Small intestine (tissue), 7 donors: ENCODE data around the gene SHISA6. TPM values are rescaled to one million over a fixed set of nuclear protein-coding genes. Genes with fewer than 3 reads are reported as not detected.

Experiments used
- DNase-seq, 2 donors: peaks; one replicate each; pipeline versions ENCODE4 v3.0.0 to v3.0.0-alpha.2; 2013
- FAIRE-seq: peaks from 2 replicates; lab custom pipeline; 2012; peaks lifted over from hg19 to GRCh38; lab: Jason Lieb, UNC
- H3K27ac ChIP-seq, 3 donors: one replicate each; pipeline ENCODE4 v1.5.1; 2013; ENCODE audit warnings: low read length in 2 of 3, mild to moderate bottlenecking in 2 of 3, control low read depth in 1 of 3, inconsistent platforms in 1 of 3, low read depth in 1 of 3, moderate library complexity in 1 of 3
- H3K27me3 ChIP-seq, 3 donors: one replicate each; pipeline ENCODE4 v1.6.1; 2013; ENCODE audit warnings: low read length in 3 of 3, inconsistent platforms in 1 of 3; ENCODE audit not compliant: control insufficient read depth in 3 of 3, insufficient read depth in 3 of 3
- H3K36me3 ChIP-seq, 3 donors: one replicate each; pipeline ENCODE4 v1.6.1; 2013; ENCODE audit warnings: low read length in 3 of 3, inconsistent platforms in 1 of 3, low read depth in 1 of 3, mild to moderate bottlenecking in 1 of 3, moderate library complexity in 1 of 3; ENCODE audit not compliant: control insufficient read depth in 3 of 3, insufficient read depth in 2 of 3
- H3K4me1 ChIP-seq, 3 donors: one replicate each; pipeline ENCODE4 v1.6.1; 2013; ENCODE audit warnings: low read length in 2 of 3, inconsistent platforms in 1 of 3, low read depth in 1 of 3, mild to moderate bottlenecking in 1 of 3, moderate library complexity in 1 of 3; ENCODE audit not compliant: control insufficient read depth in 3 of 3, insufficient read depth in 2 of 3
- H3K4me3 ChIP-seq, 3 donors: one replicate each; pipeline ENCODE4 v1.5.1; 2013; ENCODE audit warnings: low read length in 3 of 3, control low read depth in 1 of 3, inconsistent platforms in 1 of 3, low read depth in 1 of 3, mild to moderate bottlenecking in 1 of 3, moderate library complexity in 1 of 3
- H3K9me3 ChIP-seq, 2 donors: one replicate each; pipeline ENCODE4 v1.6.1; 2013; ENCODE audit warnings: low read depth in 1 of 2, low read length in 1 of 2; ENCODE audit not compliant: control insufficient read depth in 2 of 2, insufficient read depth in 1 of 2
- WGBS, 3 donors: extraction: QIAGEN DNeasy Blood & Tissue Kit; methylation state at CpG; one replicate each; pipeline ENCODE4 v1.1.7; 2013; 5-methylcytosine and 5-hydroxymethylcytosine counted together
- polyA plus RNA-seq, 4 donors: library from polyadenylated mRNA; stranded (reverse) in 3 of 4; unstranded in 1 of 4; fragments of 200-250 nt in 3 of 4; fragments of 120-200 nt in 1 of 4; gene quantifications; one replicate each; pipeline versions ENCODE4 v1.2.1 to v1.2.3, GENCODE V29; 2013
- donor health status: healthy with polysubstance abuse.
- donor health status: control.
- donor health status: control.
- donor health status: Bipolar disorder and iron deficiency.
- donor health status: healthy.

The SHISA6 gene
- polyA plus RNA-seq, 4 donors: 0.04 to 0.24 TPM; not detected in 2

DNA sequence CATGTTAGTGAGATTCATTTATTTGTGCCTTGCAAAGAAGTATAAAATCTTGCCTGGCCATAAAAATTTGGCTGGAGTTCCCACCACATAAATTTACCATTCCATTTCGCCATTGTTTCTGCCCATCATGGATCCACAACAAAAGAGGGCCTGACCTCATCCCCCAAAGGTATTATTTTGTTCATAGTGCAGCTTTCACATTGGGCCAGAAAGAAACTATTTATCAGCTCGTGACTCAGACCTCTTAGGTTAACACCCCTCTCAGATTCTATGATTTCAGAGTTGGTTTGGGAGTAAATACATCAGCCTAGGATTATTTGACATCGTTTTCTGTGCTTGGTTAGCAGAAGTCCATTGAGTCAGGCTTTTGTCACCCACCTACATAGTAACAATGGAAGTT is 108.1 kb downstream of the SHISA6 start:
- 31 to 49% (median 40%) methylated on average over 3 of the region's 3 CpGs for WGBS, 3 donors
- no peaks in the 10 kb centered on the region for H3K4me1 ChIP-seq
- no peaks in the 10 kb centered on the region for H3K9me3 ChIP-seq
- H3K36me3 ChIP-seq: no peaks in the 10 kb centered on the region
- no peak overlapping the region for H3K4me3 ChIP-seq
- DNase-seq (no peak), FAIRE-seq (no peak)
- no peaks in the 10 kb centered on the region for H3K27me3 ChIP-seq
- no peak overlapping the region for H3K27ac ChIP-seq

DNA sequence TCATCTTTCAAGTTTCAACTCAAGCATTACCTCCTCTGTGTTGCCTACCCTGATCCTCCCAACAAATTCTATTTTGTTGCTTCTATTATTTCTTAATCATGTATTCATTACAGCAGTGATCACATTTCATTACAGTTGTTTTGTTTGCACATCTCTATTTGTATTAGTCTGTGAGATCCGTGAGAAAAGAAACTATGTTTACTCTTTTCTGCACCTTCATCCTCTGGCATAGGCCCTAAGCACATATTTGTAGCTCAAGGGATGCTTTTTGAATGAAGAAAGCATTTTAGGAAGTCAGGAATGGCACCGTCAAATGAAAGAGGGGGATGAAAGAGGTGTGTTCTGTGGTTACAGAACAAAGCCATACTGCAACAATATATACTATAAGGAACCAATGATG is 110.5 kb downstream of the SHISA6 start:
- Histone ChIP-seq H3K27ac (no peak overlapping the region), H3K4me3 (no peak overlapping the region), H3K4me1 (no peaks in the 10 kb centered on the region), H3K36me3 (no peaks in the 10 kb centered on the region), H3K9me3 (no peaks in the 10 kb centered on the region), H3K27me3 (no peaks in the 10 kb centered on the region)
- WGBS, 3 donors: 46 to 73% (median 57%) methylated on average over 2 of the region's 2 CpGs
- DNase-seq (no peak), FAIRE-seq (no peak)

DNA sequence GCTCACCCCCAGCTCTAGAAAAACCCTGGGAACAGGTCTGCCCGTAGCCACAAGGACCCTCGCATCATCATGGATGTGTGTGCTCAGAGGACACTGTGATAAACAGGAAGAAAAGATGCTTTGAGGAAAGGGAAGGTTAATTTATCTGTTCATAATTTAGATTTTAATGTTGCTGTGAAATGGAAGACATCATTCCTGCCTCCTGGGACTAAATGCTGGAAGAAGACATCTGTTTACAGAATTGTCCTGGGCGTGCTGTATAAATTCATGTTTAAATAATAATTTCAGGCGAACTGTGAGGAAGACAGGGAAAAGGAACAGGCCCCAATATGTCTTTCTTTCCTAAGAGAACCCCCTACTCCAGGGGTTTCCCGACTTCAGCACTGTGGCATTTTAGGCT is 112.6 kb downstream of the SHISA6 start:
- no peak for FAIRE-seq
- 67 to 73% (median 71%) methylated on average over 5 of the region's 5 CpGs for WGBS, 3 donors

DNA sequence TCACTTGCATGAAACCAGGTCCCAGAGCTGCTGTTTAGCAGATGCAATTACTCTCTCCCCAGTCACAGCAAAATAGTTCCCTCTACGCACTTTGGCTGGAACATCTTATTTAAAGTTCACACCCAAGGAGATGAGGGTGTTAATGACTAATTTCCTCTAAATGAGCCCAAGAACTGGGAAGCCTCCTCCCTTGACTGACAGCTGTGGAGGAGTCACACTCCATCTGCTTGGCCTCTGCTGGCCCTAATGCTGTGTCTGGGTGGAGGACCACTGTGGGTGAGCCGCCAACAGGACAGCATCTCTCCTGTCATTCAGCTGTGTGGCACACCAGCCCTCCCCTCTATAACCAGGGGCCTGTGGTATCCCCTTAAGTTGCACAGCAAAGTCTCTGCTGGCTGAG is 115.4 kb downstream of the SHISA6 start:
- DNase-seq (no peak), FAIRE-seq (no peak)
- Histone ChIP-seq H3K36me3 (no peaks in the 10 kb centered on the region), H3K4me1 (no peaks in the 10 kb centered on the region), H3K4me3 (no peak overlapping the region), H3K9me3 (no peaks in the 10 kb centered on the region), H3K27ac (no peak overlapping the region), H3K27me3 (no peaks in the 10 kb centered on the region)
- 79 to 98% (median 80%) methylated on average over 2 of the region's 2 CpGs for WGBS, 3 donors

More for the DNA sequence above, 112.6 kb downstream of the SHISA6 start:
- Histone ChIP-seq H3K27ac (no peak overlapping the region), H3K27me3 (no peaks in the 10 kb centered on the region), H3K9me3 (no peaks in the 10 kb centered on the region), H3K4me3 (no peak overlapping the region), H3K36me3 (no peaks in the 10 kb centered on the region), H3K4me1 (no peaks in the 10 kb centered on the region)
- no peak for DNase-seq

DNA sequence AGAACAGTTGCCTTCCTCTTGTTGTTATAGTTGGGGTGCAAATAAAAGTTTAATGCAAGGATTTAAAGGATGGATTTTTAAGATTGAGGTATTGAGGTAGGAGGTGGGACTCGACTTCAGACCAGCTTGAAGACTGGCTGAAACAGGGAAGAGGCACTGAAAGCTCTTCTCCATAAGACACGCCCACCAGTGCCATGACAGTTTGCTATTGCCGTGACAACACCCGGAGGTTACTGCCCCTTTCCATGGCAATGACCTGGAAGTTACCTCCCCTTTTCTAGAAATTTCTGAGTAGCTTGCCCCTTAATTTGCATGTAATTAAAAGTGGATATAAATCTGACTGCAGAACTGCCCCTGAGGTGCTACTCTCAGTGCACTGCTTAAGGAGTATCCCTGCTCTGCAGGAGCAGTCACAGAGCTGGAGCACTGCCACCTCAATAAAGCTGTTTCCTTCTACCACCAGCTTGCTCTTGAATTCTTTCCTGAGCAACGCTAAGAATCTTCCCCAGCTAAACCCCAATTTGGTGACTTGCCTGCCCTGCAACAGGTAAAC is 122.6 kb downstream of the SHISA6 start:
- WGBS, 3 donors: 68 to 84% (median 72%) methylated on average over 5 of the region's 5 CpGs
- DNase-seq (no peak), FAIRE-seq (no peak)
- H3K4me1 ChIP-seq: no peaks in the 10 kb centered on the region
- no peaks in the 10 kb centered on the region for H3K36me3 ChIP-seq
- H3K27me3 ChIP-seq: no peaks in the 10 kb centered on the region
- H3K27ac ChIP-seq: no peak overlapping the region
- no peak overlapping the region for H3K4me3 ChIP-seq
- H3K9me3 ChIP-seq: no peaks in the 10 kb centered on the region

DNA sequence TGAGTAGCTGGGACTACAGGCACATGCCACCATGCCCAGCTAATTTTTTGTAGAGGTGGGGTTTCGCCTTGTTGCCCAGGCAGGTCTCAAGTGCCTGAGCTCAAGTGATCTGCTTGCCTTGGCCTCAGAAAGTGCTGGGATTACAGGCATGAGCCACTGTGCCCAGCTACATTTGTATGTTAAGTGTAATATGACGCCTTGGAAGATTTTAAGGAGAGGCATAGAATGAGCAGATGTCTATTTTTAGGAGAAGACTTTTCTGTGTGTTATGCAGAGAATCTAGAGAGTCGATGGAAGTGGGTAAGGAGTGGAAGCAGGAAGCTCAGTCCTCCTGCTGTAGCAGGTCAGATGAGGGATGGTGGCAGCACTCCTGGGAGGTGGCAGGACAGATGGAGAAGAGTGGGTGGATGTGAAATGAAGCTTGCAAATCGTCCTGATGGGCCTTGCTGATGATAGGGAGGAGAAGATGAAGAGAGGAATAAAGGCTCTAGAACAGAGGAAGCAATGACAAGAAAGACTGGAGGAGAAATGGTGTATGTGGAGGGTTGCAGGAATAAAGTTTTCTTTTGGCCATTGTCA is 125.3 kb downstream of the SHISA6 start:
- no peaks in the 10 kb centered on the region for H3K27me3 ChIP-seq
- no peak overlapping the region for H3K27ac ChIP-seq
- no peaks in the 10 kb centered on the region for H3K9me3 ChIP-seq
- DNase-seq (no peak), FAIRE-seq (no peak)
- no peaks in the 10 kb centered on the region for H3K36me3 ChIP-seq
- no peaks in the 10 kb centered on the region for H3K4me1 ChIP-seq
- 55 to 59% (median 58%) methylated on average over 4 of the region's 4 CpGs for WGBS, 3 donors
- H3K4me3 ChIP-seq: no peak overlapping the region

DNA sequence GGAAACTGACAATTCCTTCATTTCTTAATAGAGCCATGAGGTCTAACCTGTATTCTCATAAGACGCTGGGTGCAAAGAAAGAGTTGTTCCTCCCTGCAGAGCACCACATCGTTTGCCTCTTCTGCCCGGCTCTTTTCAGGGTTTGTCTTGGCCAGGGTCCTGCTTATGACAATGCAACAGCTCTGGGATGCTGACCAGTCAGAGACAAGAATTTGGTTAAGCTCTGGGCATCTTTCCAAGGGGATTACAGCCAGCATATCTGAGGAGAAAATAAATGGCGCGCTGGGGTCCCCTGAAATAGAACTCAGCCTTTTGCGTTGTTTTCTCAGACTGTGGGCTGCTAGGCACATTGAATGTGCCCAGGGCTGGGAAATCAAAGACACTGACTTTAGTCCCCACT is 128.6 kb downstream of the SHISA6 start:
- no peaks in the 10 kb centered on the region for H3K27me3 ChIP-seq
- no peak for FAIRE-seq

DNA sequence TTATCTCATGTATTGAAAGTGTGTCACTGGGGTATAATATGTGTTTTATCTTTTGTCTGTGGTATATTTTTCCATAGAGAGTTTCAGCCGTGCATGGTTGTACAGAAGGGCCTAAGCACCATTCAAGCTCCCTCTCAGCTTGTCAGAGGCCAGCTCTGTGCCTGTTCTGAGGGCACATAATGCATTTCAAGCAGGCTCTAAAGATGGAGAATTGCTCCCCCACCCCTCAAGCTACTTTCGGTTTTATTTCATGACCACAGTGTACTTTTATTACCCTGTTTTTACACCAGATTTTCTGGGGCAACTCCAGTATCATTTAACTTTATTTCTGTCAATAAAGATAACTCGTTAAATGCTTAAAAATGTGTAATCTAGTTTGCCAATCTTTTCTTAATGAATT is 131.7 kb downstream of the SHISA6 start:
- H3K27ac ChIP-seq: no peak overlapping the region
- no peak for FAIRE-seq
- no peaks in the 10 kb centered on the region for H3K27me3 ChIP-seq
- H3K4me1 ChIP-seq: no peaks in the 10 kb centered on the region
- H3K9me3 ChIP-seq: no peaks in the 10 kb centered on the region
- no peak overlapping the region for H3K4me3 ChIP-seq
- no peaks in the 10 kb centered on the region for H3K36me3 ChIP-seq
- no peak for DNase-seq
- WGBS, 3 donors: 15 to 47% (median 29%) methylated on average over 3 of the region's 3 CpGs

More for the DNA sequence above, 128.6 kb downstream of the SHISA6 start:
- Histone ChIP-seq H3K4me1 (no peaks in the 10 kb centered on the region), H3K9me3 (no peaks in the 10 kb centered on the region), H3K27ac (no peak overlapping the region), H3K36me3 (no peaks in the 10 kb centered on the region), H3K4me3 (no peak overlapping the region)
- DNase-seq: no peak
- WGBS, 3 donors: 62 to 66% (median 65%) methylated on average over 6 of the region's 6 CpGs

DNA sequence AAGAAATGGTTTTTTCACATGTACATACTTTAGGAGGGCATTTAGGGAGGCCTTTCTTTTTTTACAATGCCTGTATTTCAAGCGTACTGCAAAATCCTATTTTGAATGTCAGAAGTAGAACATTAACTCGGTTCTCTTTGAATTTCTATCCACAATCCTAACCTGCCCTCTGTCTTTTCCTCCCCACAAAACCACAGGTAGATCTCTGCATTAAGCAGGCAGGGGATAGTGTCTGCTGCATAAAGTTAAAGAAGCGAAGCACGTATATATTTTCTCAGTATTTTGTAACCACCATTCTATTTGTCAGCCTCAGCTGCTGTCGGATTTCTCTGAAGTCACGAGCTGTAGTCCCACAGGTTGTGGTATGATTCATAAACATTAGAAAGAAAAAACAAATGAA is 137.5 kb downstream of the SHISA6 start:
- Histone ChIP-seq H3K4me1 (no peaks in the 10 kb centered on the region), H3K4me3 (no peak overlapping the region), H3K36me3 (no peaks in the 10 kb centered on the region), H3K9me3 (no peaks in the 10 kb centered on the region), H3K27ac (no peak overlapping the region), H3K27me3 (no peaks in the 10 kb centered on the region)
- no peak for FAIRE-seq
- DNase-seq: no peak
- 64 to 81% (median 68%) methylated on average over 6 of the region's 6 CpGs for WGBS, 3 donors
